Activated CD8-positive, alpha-beta memory T cell treated with anti-CD3 and anti-CD28 coated beads, Interleukin-2, amount 10 ng/mL, durations not matched to agents 7 days and 5 days (primary cell): ENCODE data around the gene RAB33A. TPM values are rescaled to one million over a fixed set of nuclear protein-coding genes. Genes with fewer than 3 reads are reported as not detected.

Experiments used
- ATAC-seq: fragments of 150-1000 bp; cut with Tn5 transposase; one replicate; pipeline ENCODE4 v1.10.0; 2021; ENCODE audit warnings: moderate library complexity
- CTCF ChIA-PET: fragments of 350-600 bp; sonication (Branson Sonifier 250); formaldehyde crosslinking; loops from one replicate; lab custom pipeline; 2021; ENCODE audit warnings: antibody characterized with exemption; lab: Charles Lee
- DNase-seq: peaks from one replicate; pipeline ENCODE4 v3.0.0-alpha.2; 2020
- H3K27ac Mint-ChIP-seq: one replicate; pipeline ENCODE4 v1.8.0; 2021; ENCODE audit warnings: mild to moderate bottlenecking, mixed read lengths
- H3K27me3 Mint-ChIP-seq: one replicate; pipeline ENCODE4 v1.8.0; 2021; ENCODE audit warnings: mixed read lengths
- H3K36me3 Mint-ChIP-seq: one replicate; pipeline ENCODE4 v1.8.0; 2021; ENCODE audit warnings: mild to moderate bottlenecking, mixed read lengths
- H3K4me1 Mint-ChIP-seq: one replicate; pipeline ENCODE4 v1.8.0; 2021; ENCODE audit warnings: mixed read lengths
- H3K4me3 Mint-ChIP-seq: one replicate; pipeline ENCODE4 v1.8.0; 2021; ENCODE audit warnings: mild to moderate bottlenecking, moderate library complexity, mixed read lengths
- H3K9me3 Mint-ChIP-seq: one replicate; pipeline ENCODE4 v1.8.0; 2022; ENCODE audit warnings: low read depth, mixed read lengths
- total RNA-seq, 2 experiments: library from RNA; stranded (reverse); gene quantifications; one replicate each; pipeline ENCODE4 v1.2.3, GENCODE V29; 2021

The RAB33A gene
- total RNA-seq: 10 to 100 TPM; 38.8 to 41.1 TPM

DNA sequence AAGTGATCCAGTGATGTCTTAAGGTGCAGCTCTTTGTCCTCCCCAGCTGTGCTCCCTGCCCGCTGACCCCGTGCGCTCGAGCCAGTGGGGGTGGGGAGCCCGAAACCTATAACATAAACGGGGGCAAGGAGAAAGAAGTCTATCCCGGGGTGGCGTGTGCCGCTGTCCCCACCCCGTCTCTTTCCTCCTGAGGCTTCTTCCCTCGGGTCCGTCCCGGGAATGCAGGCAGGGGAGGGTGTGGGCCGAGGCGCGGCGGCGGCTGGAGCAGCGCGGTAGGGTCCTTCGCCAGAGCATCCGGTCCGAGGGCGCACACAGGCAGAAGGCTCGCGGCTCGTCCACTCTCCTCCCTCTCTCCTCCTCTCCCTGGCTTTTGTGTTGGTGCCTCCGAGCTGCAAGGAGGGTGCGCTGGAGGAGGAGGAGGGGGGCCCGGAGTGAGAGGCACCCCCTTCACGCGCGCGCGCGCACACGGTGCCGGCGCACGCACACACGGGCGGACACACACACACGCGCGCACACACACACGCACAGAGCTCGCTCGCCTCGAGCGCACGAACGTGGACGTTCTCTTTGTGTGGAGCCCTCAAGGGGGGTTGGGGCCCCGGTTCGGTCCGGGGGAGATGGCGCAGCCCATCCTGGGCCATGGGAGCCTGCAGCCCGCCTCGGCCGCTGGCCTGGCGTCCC is at the start of gene RAB33A:
RAB33A (plus strand) TSS at position 517 of the 681 bp plus-strand sequence; CDS start at position 618, 101 bp downstream.
- Mint-ChIP-seq H3K27me3 (no peaks in the 10 kb centered on the region), H3K9me3 (no peaks in the 10 kb centered on the region), H3K36me3 (peaks cover 21% of the 10 kb centered on the region), H3K4me1 (peaks cover 37% of the 10 kb centered on the region), H3K4me3 (peak within 1 kb of the TSS; percentile 92), H3K27ac (peak within 1 kb of the TSS; percentile 98)
- ATAC-seq: peak; percentile 43
- peak; percentile 61 for DNase-seq
- CTCF ChIA-PET: interaction anchor here (0.7 to 5.6 kb wide), 6 partner anchors 13 to 246 kb away, joined by 3 to 30 read pairs (median 4); no protein-coding TSS in a partner anchor

GRCh38 chrX:130124577-130124976 is 47.2 kb upstream of the RAB33A start:
- Mint-ChIP-seq H3K27ac (no peak overlapping the region), H3K9me3 (no peaks in the 10 kb centered on the region), H3K36me3 (peaks cover 16% of the 10 kb centered on the region), H3K4me3 (no peak overlapping the region), H3K4me1 (peaks cover 7% of the 10 kb centered on the region), H3K27me3 (no peaks in the 10 kb centered on the region)
- CTCF ChIA-PET: no interaction called here
- ATAC-seq (no peak), DNase-seq (no peak)

- no peak for DNase-seq
- H3K27me3 Mint-ChIP-seq: no peaks in the 10 kb centered on the region
- CTCF ChIA-PET: no interaction called here
Measured at GRCh38 chrX:130125091-130125874, 46.5 kb upstream of the RAB33A start.

DNA sequence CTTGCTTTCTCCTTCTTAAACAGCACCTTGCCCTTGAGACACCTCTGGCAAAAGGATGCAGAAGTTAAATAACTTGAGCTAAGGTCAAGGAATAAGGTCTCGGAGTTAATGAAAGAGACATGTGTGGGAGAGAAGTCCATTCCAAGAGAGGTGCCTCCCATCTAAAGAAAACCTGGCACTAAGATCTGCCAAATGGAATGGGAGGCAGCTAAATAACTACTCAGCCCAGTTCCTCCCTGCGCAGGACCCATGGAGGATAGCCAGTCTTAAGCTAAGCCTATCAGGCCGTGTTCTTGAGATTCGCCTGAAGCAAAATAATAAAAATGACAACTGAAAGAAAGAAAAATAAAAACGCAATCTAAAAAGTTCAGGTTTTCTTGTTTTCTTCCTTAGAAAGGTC is 40.8 kb upstream of the RAB33A start:
- Mint-ChIP-seq H3K27ac (no peak overlapping the region), H3K4me3 (no peak overlapping the region), H3K9me3 (no peaks in the 10 kb centered on the region), H3K36me3 (peaks cover 17% of the 10 kb centered on the region), H3K4me1 (no peaks in the 10 kb centered on the region), H3K27me3 (no peaks in the 10 kb centered on the region)
- CTCF ChIA-PET: interaction anchor here (1.0 kb wide), 1 partner anchor 43 kb away, joined by 3 read pairs; no protein-coding TSS in a partner anchor
- ATAC-seq: no peak
- no peak for DNase-seq

More at GRCh38 chrX:130125091-130125874, 46.5 kb upstream of the RAB33A start:
- no peaks in the 10 kb centered on the region for H3K9me3 Mint-ChIP-seq
- H3K4me3 Mint-ChIP-seq: no peak overlapping the region
- peaks cover under 1% of the 10 kb centered on the region for H3K4me1 Mint-ChIP-seq
- no peak for ATAC-seq
- no peak overlapping the region for H3K27ac Mint-ChIP-seq
- peaks cover 16% of the 10 kb centered on the region for H3K36me3 Mint-ChIP-seq

DNA sequence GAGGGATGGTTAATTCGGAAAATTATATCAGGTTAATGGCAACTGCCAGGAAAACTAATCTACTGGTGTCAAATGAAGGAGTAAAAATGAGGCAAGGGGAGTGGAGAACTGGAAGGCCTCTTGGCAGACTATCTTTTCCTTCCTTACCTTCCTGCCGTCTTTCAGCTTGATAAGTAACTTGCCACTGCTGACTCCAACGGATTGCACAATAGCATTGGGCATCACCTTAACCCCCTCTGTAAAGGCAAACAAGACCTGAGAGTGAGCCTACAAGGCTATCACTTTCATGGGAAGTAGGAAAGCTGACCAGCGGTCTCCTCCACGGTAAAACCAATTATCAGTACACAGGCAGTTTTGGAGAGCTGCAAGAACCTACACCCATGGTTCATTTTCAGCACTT is 35.3 kb upstream of the RAB33A start:
- DNase-seq: no peak

GRCh38 chrX:130136961-130137360 is 34.8 kb upstream of the RAB33A start:
- CTCF ChIA-PET: interaction anchor here (1.4 kb wide), 2 partner anchors 16 to 57 kb away, joined by 6 read pairs; no protein-coding TSS in a partner anchor
- Mint-ChIP-seq H3K36me3 (peaks cover 18% of the 10 kb centered on the region), H3K4me3 (no peak overlapping the region)

More for the DNA sequence above, 35.3 kb upstream of the RAB33A start:
- ATAC-seq: no peak
- Mint-ChIP-seq H3K36me3 (peaks cover 18% of the 10 kb centered on the region), H3K27ac (no peak overlapping the region), H3K27me3 (no peaks in the 10 kb centered on the region), H3K9me3 (no peaks in the 10 kb centered on the region), H3K4me1 (no peaks in the 10 kb centered on the region), H3K4me3 (no peak overlapping the region)
- CTCF ChIA-PET: interaction anchor here (1.4 to 3.0 kb wide), 2 partner anchors 57 kb away, joined by 6 to 8 read pairs; no protein-coding TSS in a partner anchor

GRCh38 chrX:130139474-130140201 is 32.1 kb upstream of the RAB33A start:
- Mint-ChIP-seq H3K27ac (peak overlapping the region; percentile 20), H3K4me3 (no peak overlapping the region), H3K9me3 (no peaks in the 10 kb centered on the region), H3K36me3 (peaks cover 23% of the 10 kb centered on the region), H3K4me1 (no peaks in the 10 kb centered on the region), H3K27me3 (no peaks in the 10 kb centered on the region)
- ATAC-seq: no peak
- CTCF ChIA-PET: interaction anchor here (1.0 to 1.2 kb wide), 2 partner anchors 53 to 60 kb away, joined by 3 read pairs; no protein-coding TSS in a partner anchor
- no peak for DNase-seq

More at GRCh38 chrX:130136961-130137360, 34.8 kb upstream of the RAB33A start:
- Mint-ChIP-seq H3K9me3 (no peaks in the 10 kb centered on the region), H3K27ac (no peak overlapping the region), H3K27me3 (no peaks in the 10 kb centered on the region), H3K4me1 (no peaks in the 10 kb centered on the region)
- ATAC-seq: no peak
- no peak for DNase-seq

GRCh38 chrX:130144509-130144908 is 27.3 kb upstream of the RAB33A start:
- ATAC-seq (no peak), DNase-seq (no peak)
- Mint-ChIP-seq H3K27me3 (no peaks in the 10 kb centered on the region), H3K27ac (no peak overlapping the region), H3K36me3 (peaks cover 23% of the 10 kb centered on the region), H3K4me1 (peaks cover 2% of the 10 kb centered on the region), H3K9me3 (no peaks in the 10 kb centered on the region), H3K4me3 (no peak overlapping the region)
- CTCF ChIA-PET: interaction anchor here (1.0 kb wide), 1 partner anchor 23 kb away, joined by 3 read pairs; no protein-coding TSS in a partner anchor

DNA sequence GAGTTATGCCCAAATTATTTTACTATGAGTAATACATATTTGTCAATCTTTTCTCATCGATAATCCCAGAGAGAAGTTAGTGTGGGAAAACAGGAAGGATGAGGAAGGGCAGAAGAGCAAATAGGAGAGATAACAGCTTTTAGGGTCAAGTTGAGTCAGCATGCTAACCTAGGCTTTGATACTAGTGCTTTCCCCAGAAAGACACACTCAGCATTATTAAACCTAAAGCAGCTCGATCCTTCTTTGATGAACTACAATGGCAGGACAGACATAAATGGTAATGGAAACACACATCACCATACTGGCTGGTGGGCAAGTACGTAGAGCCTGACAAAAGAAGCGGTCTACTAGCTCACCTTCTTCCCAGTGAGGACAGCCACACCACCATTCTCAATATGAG is 26.6 kb upstream of the RAB33A start:
- ATAC-seq (no peak), DNase-seq (no peak)
- Mint-ChIP-seq H3K36me3 (peaks cover 23% of the 10 kb centered on the region), H3K9me3 (no peaks in the 10 kb centered on the region), H3K27me3 (no peaks in the 10 kb centered on the region), H3K4me1 (peaks cover 2% of the 10 kb centered on the region), H3K27ac (no peak overlapping the region), H3K4me3 (no peak overlapping the region)
- CTCF ChIA-PET: interaction anchor here (1.0 kb wide), 1 partner anchor 47 kb away, joined by 5 read pairs; no protein-coding TSS in a partner anchor

- DNase-seq: no peak
- ATAC-seq: no peak
- Mint-ChIP-seq H3K4me3 (no peak overlapping the region), H3K36me3 (peaks cover 27% of the 10 kb centered on the region), H3K9me3 (no peaks in the 10 kb centered on the region), H3K4me1 (peaks cover 2% of the 10 kb centered on the region), H3K27me3 (no peaks in the 10 kb centered on the region), H3K27ac (peak overlapping the region; percentile 56)
- CTCF ChIA-PET: interaction anchor here (1.1 to 2.2 kb wide), 4 partner anchors 12 to 87 kb away, joined by 3 to 6 read pairs (median 4); no protein-coding TSS in a partner anchor
Measured at GRCh38 chrX:130147631-130148030, 24.1 kb upstream of the RAB33A start.

DNA sequence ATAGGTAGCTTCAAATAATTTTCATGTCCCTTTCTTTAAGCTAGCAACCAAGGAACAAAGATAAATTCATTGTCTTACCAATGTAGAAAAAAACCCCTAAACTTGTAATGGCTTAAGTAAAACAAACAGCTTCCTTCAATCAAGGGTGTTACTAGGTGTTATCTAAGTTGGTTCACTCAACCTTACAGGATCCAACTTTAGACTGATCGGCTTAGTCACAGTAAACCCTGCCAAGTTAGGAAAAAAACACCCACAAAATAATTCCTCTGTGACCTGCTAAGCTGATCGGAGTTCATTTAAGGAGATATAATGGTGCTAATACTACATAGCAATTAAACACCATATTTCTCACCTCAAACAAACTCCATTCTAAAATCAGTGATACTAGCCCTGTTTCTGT is 16.2 kb upstream of the RAB33A start:
- H3K4me3 Mint-ChIP-seq: no peak overlapping the region
- no peak for ATAC-seq
- peaks cover 10% of the 10 kb centered on the region for H3K4me1 Mint-ChIP-seq
- no peak for DNase-seq
- peaks cover 10% of the 10 kb centered on the region for H3K36me3 Mint-ChIP-seq
- no peaks in the 10 kb centered on the region for H3K27me3 Mint-ChIP-seq
- no peaks in the 10 kb centered on the region for H3K9me3 Mint-ChIP-seq
- CTCF ChIA-PET: interaction anchor here (1.0 kb wide), 1 partner anchor 14 kb away, joined by 3 read pairs; no protein-coding TSS in a partner anchor
- H3K27ac Mint-ChIP-seq: no peak overlapping the region

DNA sequence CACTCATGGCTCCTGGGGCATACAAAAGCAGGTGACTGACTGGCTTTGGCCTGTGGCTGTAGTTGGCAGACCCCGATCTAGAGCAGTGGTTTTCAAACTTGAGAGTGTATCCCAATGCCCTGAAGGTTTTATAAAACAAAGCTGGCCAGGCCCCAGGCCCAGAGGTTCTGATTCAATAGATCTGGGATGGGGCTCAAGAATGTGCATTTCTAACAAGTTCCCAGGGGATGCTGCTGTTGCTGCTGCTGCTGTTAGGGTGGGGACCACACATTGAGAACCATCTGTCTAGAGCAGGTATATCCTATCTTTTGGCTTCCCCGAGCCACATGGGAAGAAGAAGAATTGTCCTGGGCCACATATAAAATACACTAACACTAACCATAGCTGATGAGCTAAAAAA is 13.5 kb upstream of the RAB33A start:
- Mint-ChIP-seq H3K27ac (no peak overlapping the region), H3K9me3 (no peaks in the 10 kb centered on the region)
- CTCF ChIA-PET: interaction anchor here (1.0 kb wide), 1 partner anchor 14 kb away, joined by 3 read pairs; the partner anchor contains the start of gene RAB33A

More for the DNA sequence above, 13.5 kb upstream of the RAB33A start:
- Mint-ChIP-seq H3K4me3 (no peak overlapping the region), H3K36me3 (peaks cover 6% of the 10 kb centered on the region), H3K27me3 (no peaks in the 10 kb centered on the region), H3K4me1 (peaks cover 21% of the 10 kb centered on the region)
- ATAC-seq: no peak
- DNase-seq: no peak
